ENCODE measurements around the gene OGFOD1. TPM values are rescaled to one million over a fixed set of nuclear protein-coding genes. Genes with fewer than 3 reads are reported as not detected.

Gene OGFOD1
- total RNA-seq, 1 experiment from 2014 or later = 55.5 TPM

Other genes starting within 250 kb of the OGFOD1 start
- gene AMFR, start 26.0 kb upstream of the OGFOD1 start, total RNA-seq (2014; rRNA removed) = 98.9 and 107 TPM in 2 replicates
- 44.5 and 109 TPM in 2 replicates for gene NUDT21, start 222 bp upstream of the OGFOD1 start, total RNA-seq (2014; rRNA removed)
- 17.6 and 19.2 TPM in 2 replicates for gene BBS2, start 68.5 kb downstream of the OGFOD1 start, total RNA-seq (2014; rRNA removed)
- not detected in 2 replicates for gene MT4, start 113.5 kb downstream of the OGFOD1 start, total RNA-seq (2014; rRNA removed)
- gene MT3, start 138.0 kb downstream of the OGFOD1 start, total RNA-seq (2014; rRNA removed) = not detected in 2 replicates
- gene MT2A, start 157.0 kb downstream of the OGFOD1 start, total RNA-seq (2014; rRNA removed) = 683 and 758 TPM in 2 replicates
- gene MT1E, start 174.2 kb downstream of the OGFOD1 start, total RNA-seq (2014; rRNA removed) = not detected in 2 replicates
- 1.3 and 1.5 TPM in 2 replicates for gene MT1M, start 181.1 kb downstream of the OGFOD1 start, total RNA-seq (2014; rRNA removed)
- gene MT1A, start 187.1 kb downstream of the OGFOD1 start, total RNA-seq (2014; rRNA removed) = not detected in 2 replicates
- not detected in 2 replicates for gene MT1B, start 200.3 kb downstream of the OGFOD1 start, total RNA-seq (2014; rRNA removed)
- gene MT1F, start 206.4 kb downstream of the OGFOD1 start, total RNA-seq (2014; rRNA removed) = 15.2 and 27.3 TPM in 2 replicates
- gene MT1G, start 216.5 kb downstream of the OGFOD1 start, total RNA-seq (2014; rRNA removed) = not detected in 2 replicates
- not detected in 2 replicates for gene MT1H, start 218.3 kb downstream of the OGFOD1 start, total RNA-seq (2014; rRNA removed)
- 83.8 and 120 TPM in 2 replicates for gene MT1X, start 230.9 kb downstream of the OGFOD1 start, total RNA-seq (2014; rRNA removed)

All from PC-3 (cell line).